IMR-90 (cell line): ENCODE measurements around the gene TALDO1. TPM values are rescaled to one million over a fixed set of nuclear protein-coding genes. Genes with fewer than 3 reads are reported as not detected.

Source experiments
- CHD1 ChIP-seq: IDR thresholded peaks from 2 replicates; pipeline ENCODE4 v1.6.1; 2012; ENCODE audit warnings: low read depth, low read length, improper control_type of control experiment
- NFE2L2 ChIP-seq: fragments of 150-350 bp; IDR thresholded peaks from 2 replicates; pipeline ENCODE4 v1.6.1; 2016; ENCODE audit warnings: low read depth, mild to moderate bottlenecking, low read length
- RFX5 ChIP-seq: IDR thresholded peaks from 2 replicates; pipeline ENCODE4 v1.8.0; 2012; ENCODE audit warnings: low read depth, mild to moderate bottlenecking, low read length, moderate library complexity
- polyA plus RNA-seq, 3 experiments: library from polyadenylated mRNA; depleted of rRNA; stranded (reverse); fragments of >200 nt; gene quantifications; 2 replicates each; pipeline ENCODE4 v1.2.3, GENCODE V29; 2012; ENCODE audit warnings: low replicate concordance in 1 of 3
- total RNA-seq: library from RNA; depleted of rRNA; stranded (reverse); fragments of >200 nt; gene quantifications from 2 replicates; pipeline ENCODE4 v1.2.3, GENCODE V29; 2012
- TF ChIP-seq, protein P1 (sequence below): conservative IDR thresholded peaks from 2 replicates; pipeline ENCODE4 v1.5.1; 2012; ENCODE audit warnings: mild to moderate bottlenecking, low read depth, low read length, improper control_type of control experiment

TALDO1 gene
- total and polyA plus RNA-seq, 2 of the 4 experiments (the other 2 are of a cell fraction): 147 to 210 TPM

GRCh38 chr11:786235-787083 is 39.2 kb downstream of the TALDO1 start (continued):
- TF ChIP-seq, protein P1, sequence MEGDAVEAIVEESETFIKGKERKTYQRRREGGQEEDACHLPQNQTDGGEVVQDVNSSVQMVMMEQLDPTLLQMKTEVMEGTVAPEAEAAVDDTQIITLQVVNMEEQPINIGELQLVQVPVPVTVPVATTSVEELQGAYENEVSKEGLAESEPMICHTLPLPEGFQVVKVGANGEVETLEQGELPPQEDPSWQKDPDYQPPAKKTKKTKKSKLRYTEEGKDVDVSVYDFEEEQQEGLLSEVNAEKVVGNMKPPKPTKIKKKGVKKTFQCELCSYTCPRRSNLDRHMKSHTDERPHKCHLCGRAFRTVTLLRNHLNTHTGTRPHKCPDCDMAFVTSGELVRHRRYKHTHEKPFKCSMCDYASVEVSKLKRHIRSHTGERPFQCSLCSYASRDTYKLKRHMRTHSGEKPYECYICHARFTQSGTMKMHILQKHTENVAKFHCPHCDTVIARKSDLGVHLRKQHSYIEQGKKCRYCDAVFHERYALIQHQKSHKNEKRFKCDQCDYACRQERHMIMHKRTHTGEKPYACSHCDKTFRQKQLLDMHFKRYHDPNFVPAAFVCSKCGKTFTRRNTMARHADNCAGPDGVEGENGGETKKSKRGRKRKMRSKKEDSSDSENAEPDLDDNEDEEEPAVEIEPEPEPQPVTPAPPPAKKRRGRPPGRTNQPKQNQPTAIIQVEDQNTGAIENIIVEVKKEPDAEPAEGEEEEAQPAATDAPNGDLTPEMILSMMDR: no peak
- TF ChIP-seq NFE2L2: no peak
- no peak for TF ChIP-seq CHD1
- TF ChIP-seq RFX5: no peak
